ENCODE measurements around the gene IGSF5. TPM values are rescaled to one million over a fixed set of nuclear protein-coding genes. Genes with fewer than 3 reads are reported as not detected.

The IGSF5 gene
- total RNA-seq (2022; extraction: Qiagen RNA extraction): not detected in 5 replicates

GRCh38 chr21:39744883-39745282 lies at the start of gene IGSF5:
Gene IGSF5 (plus strand): TSS chr21:39745183. CDS start chr21:39745510, 327 bp downstream.

Other genes starting within 250 kb of the IGSF5 start
- 0.09 to 0.14 TPM (median 0.13 TPM) in 5 replicates for gene B3GALT5, start 132.2 kb upstream of the IGSF5 start, total RNA-seq (2022; extraction: Qiagen RNA extraction)
- gene PCP4, start 122.3 kb downstream of the IGSF5 start, total RNA-seq (2022; extraction: Qiagen RNA extraction): not detected in 5 replicates